WTC11 (cell line): Measurements from ENCODE around the gene CCHCR1.

Experiments
- CTCF ChIP-seq: fragments of 200-600 bp; IDR thresholded peaks from 2 replicates; pipeline ENCODE4 v1.8.0; 2022; ENCODE audit warnings: antibody characterized with exemption
- ZNF416 ChIP-seq: fragments of 250-450 bp; sonication (Bioruptor Pico); IDR thresholded peaks from 2 replicates; pipeline ENCODE4 v1.9.0; 2021; ENCODE audit warnings: mild to moderate bottlenecking, inconsistent platforms

GRCh38 chr6:31107052-31107451, 50.5 kb downstream of the CCHCR1 start:
- TF ChIP-seq ZNF416: no peak
- no peak for TF ChIP-seq CTCF
